NCI-H460 (cell line): ENCODE results near the gene FDCSP. TPM values are rescaled to one million over a fixed set of nuclear protein-coding genes. Genes with fewer than 3 reads are reported as not detected.
"Not testable (repeated sequence)": the region's sequence is repeated elsewhere in the genome, so short reads cannot be mapped to it uniquely, and the experiment has no call there.

ENCODE experiments used
- DNase-seq: peaks from one replicate; pipeline ENCODE4 v3.0.0-alpha.2; 2016; ENCODE audit warnings: low read depth; ENCODE audit errors: extremely low read depth
- polyA plus RNA-seq: library from polyadenylated mRNA; depleted of rRNA; stranded (reverse); fragments of >200 nt; gene quantifications from 2 replicates; pipeline ENCODE4 v1.2.3, GENCODE V29; 2014; cell fraction: nucleus; rRNA removed
- total RNA-seq: library from RNA; depleted of rRNA; stranded (reverse); fragments of >200 nt; shearing (Covaris generic); gene quantifications from 2 replicates; pipeline ENCODE4 v1.2.3, GENCODE V29; 2014; rRNA removed

The FDCSP gene
- not detected in 2 replicates for total RNA-seq
- polyA plus RNA-seq, result not detected in 2 replicates

DNA sequence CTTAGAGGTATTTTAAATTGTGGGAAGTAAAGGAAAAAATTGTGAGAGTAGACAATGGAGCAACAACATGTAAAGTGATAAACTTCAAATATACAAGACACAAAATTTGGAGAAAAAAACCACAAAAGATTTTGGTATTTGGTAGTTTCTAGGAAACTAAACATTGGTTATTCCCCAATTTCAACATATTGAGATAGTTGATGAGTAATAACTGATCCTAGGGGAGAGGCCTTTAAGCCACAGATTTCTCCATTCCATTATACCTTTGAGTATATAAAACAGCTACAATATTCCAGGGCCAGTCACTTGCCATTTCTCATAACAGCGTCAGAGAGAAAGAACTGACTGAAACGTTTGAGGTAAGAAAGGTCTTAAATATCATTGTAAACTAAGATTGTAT, at the start of gene FDCSP:
FDCSP (plus strand) TSS at position 301 of the 400 bp plus-strand sequence. CDS start 5,071 bp downstream, outside the sequence.
- DNase-seq, result no peak

DNA sequence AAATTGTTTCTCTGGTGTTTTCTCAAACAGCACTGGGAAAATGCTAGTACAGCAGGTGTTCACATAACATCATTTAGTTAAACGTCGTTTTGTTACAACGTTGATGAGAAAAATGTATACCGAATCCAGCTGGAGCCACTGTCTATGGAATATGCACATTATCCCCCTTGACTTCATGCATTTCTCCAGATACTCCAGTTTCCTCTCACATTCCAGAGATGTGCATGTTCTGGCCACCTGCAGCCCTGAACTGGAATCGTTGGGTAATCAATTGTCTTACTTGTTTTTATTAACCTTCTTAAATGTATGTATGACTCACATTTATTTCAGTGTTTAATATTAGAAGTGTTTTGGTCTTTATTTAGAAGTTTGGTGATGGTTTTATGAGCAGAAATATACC, 48.8 kb upstream of the FDCSP start:
- DNase-seq, result no peak

DNA sequence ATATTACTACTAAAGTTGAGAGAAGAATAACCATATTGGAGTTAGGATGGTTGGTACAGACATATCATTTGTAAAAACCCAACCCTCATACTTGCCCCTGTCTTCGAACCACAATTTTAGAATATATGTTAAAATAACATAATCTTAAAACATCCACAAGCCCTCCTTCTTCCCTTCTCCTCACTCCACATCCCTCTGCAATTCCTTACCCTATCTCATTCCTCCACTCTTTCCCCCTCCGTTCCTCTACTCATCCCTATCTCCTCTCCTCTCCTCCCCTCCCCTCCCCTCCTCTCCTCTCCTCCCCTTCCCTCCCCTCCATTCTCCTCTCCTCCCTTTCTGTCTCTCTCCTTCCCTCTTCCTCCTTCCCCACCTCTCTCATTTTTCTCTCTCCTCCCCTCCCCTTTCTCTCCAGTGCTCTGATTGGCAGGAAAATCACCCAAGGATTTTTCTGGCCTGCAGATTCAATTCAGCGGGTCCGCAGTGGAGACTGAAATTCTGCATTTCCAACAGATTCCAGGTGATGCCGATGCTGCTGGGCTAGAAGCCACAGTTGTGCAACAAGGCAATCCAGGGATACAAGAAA, 47.8 kb upstream of the FDCSP start:
- no peak for DNase-seq

DNA sequence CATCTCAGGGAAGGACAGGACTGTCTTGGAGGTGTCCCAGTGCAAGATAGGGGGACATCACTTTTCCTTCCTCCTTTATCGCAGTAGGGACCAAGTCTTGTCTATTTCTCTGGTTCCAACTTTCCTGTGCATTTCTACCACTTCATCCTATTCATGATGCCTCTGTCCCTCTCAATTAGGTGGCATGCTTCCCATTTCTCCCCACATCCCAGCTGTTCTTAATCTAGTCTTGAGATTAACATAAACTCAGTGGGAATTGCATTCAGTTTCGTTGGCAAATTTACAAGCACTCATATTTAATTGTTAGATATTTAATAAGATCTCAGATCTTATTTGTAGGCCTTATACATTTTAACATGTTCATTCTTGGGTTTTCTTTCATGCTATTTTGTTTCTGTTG, 46.1 kb upstream of the FDCSP start:
- no peak for DNase-seq

DNA sequence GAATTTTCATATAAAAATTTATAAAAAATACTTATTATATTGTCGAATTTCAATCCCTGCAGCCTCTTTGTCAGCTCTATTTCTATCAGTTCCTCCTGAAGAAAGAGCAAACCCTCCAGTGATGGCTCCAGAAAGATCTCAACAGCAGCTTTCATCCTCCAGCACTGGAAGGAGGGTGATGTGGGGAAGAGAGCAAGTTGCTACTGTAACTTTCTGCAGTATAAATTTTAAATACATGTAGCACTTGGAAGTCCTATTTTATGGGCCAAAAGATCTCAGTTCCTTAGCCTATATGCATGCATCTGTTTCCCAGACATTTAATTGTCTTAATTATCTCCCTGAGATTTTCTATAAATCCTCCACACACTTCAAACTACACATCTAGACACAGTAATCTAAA, 44.1 kb upstream of the FDCSP start:
- DNase-seq, result no peak

DNA sequence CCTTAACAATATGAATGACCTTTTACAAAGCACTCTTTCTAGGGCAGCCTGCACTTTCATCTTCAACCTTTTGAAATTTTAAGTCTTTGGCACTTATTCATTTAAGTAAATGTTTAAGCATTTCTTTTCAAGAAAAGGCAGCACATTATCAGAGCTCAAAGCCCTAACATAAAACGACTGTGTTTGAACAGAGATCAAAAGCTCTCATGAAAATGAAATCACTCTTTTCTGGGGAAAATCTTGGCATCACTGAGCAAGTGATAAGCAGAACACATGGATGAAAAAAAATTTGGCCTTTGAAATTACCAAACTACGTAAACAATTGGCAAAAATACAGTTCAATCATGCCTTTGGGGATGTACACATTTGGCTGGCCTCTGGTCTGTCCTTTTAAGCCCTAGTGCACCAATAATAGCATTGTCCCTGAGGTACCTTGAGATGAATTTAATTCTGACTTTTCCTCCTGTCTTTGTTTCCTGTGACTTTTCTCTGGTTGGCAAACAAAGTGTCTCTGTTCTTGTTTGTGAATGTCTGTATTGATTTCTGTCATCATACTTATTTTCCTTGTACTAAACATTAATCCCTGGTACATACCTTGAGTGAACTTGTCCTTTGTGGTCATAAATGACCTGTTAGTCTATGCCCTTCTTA, 43.3 kb upstream of the FDCSP start:
- DNase-seq, result no peak

DNA sequence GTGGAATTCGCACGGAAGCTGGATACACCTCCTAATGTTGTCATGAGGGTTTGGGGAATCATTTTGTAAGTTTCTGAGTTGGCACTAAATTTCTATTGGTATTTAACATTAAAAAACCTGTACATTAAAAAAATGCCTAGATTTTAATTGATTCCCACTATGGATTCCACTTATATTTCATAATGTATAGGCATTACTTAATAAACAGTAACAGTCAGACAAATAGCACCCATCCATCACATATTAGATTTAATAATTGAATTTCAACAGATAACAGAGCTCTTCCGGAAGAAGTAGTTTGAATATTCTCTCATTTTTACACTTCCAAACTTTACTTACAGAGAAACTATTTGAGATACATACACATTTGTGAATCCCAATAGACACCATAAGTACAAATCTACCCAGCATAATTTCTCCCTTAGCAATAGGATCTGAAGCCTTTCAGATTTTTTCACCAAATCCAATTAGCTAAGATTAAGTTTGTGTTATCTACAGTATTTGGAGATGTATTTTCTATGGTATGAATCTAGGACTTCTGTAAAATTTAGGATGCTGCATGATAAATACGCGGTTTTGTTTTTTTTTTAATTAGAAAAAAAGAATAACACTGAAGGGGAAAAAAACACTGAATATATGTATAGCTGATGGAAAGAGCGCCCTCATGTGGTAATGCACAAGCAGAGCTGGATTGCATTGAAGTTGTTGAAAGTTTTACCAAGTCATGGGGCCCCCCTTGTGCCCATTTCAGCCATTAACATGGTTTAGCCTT, 42.6 kb upstream of the FDCSP start:
- peak; percentile 41 for DNase-seq

DNA sequence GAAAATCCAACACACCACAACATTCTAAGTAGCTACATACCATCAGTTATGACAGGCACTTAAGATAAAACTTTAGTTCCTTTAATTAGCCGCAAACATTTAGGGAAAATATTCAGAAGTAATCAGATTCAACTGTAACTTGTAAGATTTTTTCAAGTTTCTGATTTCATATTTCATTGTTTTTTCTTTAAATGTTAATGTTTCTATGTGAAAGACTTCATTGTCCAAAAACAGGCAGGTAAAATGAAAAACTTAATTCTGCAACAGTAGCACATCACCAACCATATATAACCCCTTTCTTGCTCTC, 42.0 kb upstream of the FDCSP start:
- DNase-seq, result no peak

DNA sequence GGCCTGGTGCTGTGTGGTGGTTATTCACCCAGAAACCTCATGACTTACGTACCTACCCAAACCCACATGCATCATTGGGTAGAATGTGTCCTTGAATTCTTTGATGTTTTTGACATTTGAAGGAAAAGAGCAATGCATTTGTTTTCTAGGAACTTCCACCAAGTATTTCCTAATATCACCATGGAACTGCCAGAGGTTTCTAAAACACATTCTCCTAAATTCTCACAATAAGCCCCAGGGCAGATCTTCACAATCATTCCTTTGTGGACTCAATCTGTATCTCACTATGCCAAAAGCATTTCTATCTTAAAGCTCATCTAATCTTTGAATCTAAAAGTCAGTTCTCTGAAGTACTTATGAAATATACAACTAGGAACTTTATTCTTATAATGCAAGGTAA, 38.7 kb upstream of the FDCSP start:
- DNase-seq, result no peak

DNA sequence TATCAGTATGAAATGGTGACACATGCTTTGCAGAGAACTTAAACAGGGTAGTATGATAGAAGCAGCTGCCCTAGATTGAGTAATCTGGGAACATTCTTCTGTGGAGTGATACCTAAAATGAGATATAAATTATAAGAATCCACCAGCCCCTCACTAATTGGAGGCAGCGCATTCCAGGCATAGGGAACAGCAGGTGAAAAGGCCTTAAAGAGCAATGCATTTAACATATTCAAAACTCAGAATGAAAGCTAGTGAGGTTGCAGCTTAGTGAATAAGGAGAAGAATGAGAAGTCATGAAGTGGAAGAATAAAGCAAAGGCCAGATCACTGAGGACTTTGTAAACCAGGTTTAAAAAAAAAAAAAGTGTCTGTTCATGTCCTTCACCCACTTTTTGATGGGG, 35.3 kb upstream of the FDCSP start:
- DNase-seq, result no peak

DNA sequence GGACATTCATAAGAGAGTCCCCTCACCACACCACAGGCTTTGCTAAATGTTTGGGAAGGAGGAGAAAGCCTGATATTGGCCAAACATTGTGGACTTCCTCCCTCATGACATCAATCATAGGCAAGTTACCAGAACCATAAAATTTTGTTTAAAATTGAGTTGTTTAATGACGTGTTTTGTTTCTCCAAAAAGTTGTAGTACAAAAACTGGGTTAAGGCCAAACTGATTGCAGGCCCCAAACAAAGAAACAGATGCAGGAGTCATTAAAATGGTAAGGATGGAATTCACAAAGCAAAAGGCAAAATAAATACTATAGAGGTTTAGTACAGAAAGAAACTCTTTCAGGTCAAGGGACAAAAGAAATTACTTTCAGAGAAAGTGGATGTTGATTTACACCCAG, 34.3 kb upstream of the FDCSP start:
- DNase-seq, result no peak

DNA sequence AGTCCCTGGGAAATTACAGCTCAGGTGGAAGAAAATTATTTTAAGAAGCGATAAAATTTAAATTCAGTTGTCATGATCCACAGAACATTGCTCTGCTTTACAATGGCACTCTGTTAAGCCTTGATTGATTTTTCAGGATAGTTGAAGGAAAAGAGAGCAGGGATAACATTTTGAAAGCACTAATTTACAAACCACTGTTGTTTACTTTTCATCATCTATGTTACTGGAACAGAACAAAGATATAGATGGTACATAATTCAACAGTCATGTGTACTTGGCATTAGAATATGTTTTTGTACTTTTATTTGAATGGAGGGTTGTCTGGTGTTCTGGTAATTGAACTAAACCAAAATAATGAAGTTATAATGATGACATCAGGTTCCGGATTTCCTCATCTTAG, 33.0 kb upstream of the FDCSP start:
- DNase-seq, result no peak

DNA sequence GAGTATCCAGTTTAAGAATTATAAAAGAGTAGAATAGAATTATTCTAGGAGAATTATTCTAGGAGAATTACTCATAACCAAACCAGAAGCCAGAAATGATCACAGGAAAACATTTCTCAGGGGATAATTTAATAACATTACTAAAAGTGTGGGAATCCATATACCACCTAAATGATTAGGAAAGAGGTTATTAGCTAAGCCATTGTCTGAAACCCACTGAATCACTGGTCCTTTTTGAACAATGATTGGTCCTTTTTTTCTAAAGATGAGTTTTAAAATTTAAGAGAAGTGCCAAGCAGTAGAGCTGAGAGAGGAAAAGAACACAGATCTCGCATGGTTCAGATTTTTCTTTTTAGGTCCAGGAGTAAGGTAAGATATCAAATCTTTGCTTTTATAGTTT, 30.5 kb upstream of the FDCSP start, which contains the start of gene ODAM:
ODAM (plus strand) TSS at position 301 of the 400 bp plus-strand sequence. CDS start 819 bp downstream, outside the sequence.
- DNase-seq, result no peak

DNA sequence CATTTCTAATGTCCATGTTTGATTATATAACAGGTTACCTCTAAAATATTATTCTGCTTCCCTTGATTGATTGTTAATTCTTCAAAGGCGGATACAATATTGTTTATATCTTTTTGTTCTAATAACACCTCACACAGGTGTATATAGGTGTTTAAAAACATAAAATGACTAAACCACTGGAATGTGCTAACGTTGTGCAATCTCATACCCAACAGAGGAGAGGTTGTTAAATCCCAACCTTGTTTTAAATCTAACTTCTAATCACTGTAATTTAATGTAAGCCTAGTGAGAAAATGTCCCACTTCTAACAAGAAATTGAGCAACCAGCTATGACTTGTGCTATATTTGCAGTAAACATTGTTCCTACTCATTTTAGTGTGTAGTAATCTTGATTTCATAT, 29.1 kb upstream of the FDCSP start:
- no peak for DNase-seq

DNA sequence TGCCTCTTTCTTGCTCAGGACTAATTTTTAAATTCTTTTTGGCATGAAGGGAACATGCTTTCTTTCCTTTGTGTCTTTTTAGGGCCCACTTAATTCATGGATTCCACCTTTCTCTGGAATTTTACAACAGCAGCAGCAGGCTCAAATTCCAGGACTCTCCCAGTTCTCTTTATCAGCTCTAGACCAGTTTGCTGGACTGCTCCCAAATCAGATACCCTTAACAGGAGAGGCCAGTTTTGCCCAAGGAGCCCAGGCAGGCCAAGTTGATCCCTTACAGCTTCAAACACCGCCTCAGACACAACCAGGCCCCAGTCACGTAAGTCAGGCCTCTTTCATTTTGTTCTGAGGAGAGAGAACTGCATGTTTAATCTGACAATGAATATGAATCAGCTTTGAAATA, 28.1 kb upstream of the FDCSP start:
- DNase-seq, result no peak

DNA sequence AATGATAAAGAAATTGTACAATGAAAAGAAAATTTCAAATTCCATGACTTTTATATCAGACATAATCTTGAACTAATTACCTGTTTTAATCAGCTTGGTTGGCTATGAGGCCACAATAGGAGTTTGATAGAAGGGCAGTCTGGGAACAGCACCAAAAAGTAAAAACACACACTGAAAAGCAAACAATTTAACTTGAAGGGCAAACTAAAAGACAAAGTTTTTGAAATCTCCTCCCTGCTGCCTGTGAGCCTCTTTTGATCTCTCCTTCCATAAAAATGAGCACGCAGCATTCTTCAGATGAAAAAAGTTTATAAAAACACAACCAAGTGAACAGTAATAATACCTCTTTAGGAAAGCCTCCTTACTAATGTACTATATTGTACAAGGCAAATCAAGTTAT, 22.3 kb upstream of the FDCSP start:
- no peak for DNase-seq

DNA sequence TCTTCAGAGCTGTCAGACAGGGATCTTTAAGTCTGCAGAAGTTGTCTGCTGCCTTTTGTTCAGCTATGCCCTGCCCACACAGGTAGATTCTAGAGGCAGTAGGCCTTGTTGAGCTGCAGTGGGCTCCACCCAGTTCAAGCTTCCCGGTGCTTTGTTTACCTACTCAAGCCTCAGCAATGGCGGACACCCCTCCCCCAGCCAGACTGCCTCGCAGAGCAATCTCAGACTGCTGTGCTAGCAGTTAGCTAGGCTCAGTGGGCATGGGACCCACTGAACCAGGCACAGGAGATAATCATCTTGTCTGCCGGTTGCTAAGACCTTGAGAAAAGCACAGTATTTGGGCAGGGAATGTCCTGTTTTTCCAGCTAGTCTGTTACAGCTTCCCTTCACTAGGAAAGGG, 13.2 kb upstream of the FDCSP start:
- not testable (repeated sequence) for DNase-seq

DNA sequence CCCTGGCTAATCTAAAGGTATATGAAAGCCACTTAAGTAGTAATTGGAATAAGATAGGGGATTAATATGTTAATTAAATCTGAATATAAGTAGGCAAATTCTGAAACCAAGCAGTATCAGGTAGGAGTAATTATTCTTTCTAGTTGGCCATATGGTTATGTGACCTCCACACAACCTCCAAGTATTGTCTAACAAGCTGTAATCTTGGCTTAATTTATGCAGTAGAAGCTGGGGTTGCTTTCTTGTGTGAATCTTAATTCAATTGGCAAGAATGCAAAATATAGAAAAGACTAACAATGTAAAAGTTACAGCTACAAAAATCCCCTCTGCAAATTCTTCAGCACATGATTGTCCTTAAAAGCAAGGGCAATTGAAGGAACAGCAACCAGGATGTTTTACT, 9.8 kb upstream of the FDCSP start:
- DNase-seq, result not testable (repeated sequence)

DNA sequence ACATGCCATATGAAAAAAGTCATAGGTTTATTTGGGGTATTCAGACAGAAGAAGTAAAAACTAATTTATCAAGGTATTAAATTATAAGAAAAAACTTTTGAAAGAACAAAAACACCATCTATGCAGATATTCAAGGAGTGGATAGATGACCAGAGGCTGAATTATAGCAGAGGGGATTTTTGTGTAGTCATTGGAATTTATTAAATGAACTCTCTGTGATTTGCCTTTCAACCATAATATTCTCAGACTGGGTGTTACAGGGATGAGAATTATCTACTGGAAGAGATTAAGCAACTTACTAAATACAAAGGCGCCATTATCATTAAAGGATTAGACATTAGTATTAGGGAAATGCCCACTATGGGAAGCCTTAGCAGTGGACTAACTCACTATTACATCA, 9.4 kb upstream of the FDCSP start:
- not testable (repeated sequence) for DNase-seq

DNA sequence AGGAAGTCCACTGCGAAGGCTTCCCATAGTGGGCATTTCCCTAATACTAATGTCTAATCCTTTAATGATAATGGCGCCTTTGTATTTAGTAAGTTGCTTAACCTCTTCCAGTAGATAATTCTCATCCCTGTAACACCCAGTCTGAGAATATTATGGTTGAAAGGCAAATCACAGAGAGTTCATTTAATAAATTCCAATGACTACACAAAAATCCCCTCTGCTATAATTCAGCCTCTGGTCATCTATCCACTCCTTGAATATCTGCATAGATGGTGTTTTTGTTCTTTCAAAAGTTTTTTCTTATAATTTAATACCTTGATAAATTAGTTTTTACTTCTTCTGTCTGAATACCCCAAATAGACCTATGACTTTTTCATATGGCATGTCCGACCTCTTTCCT, 4.5 kb upstream of the FDCSP start:
- not testable (repeated sequence) for DNase-seq

DNA sequence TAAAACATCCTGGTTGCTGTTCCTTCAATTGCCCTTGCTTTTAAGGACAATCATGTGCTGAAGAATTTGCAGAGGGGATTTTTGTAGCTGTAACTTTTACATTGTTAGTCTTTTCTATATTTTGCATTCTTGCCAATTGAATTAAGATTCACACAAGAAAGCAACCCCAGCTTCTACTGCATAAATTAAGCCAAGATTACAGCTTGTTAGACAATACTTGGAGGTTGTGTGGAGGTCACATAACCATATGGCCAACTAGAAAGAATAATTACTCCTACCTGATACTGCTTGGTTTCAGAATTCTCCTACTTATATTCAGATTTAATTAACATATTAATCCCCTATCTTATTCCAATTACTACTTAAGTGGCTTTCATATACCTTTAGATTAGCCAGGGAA, 4.1 kb upstream of the FDCSP start:
- DNase-seq, result not testable (repeated sequence)

DNA sequence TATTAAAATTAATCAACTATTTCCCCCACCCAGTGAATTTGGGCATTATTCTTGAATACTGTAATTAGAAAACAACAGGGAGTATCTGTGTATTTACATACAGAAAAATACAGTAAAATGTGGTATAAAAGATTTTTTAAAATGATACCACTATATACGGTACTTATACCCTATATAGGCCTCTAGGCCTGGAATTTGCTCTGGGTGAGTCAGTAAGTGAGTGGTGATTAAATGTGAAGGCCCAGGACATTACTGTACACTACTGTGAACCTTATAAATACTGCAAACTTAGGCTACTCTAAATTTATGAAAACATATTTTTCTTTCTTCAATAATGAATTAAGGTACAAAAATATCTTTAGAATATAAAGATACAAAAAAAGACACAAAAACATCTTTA, 10.2 kb downstream of the FDCSP start:
- DNase-seq, result no peak
